Right renal cortex interstitium (tissue), 3 donors: ENCODE results near the gene NEURL1B. TPM values are rescaled to one million over a fixed set of nuclear protein-coding genes. Genes with fewer than 3 reads are reported as not detected.
A peak's percentile ranks its signal among the peaks of the same experiment; 100 is the strongest.
"Not testable (repeated sequence)": the region's sequence is repeated elsewhere in the genome, so short reads cannot be mapped to it uniquely, and the experiment has no call there.

Experiments used
- DNase-seq, 3 donors: peaks; one replicate each; pipeline ENCODE4 v3.0.0-alpha.2; 2013; ENCODE audit warnings: low read depth in 3 of 3, low spot score in 2 of 3
- polyA plus RNA-seq, 3 donors: library from polyadenylated mRNA; unstranded; fragments of 120-200 nt; gene quantifications; one replicate each; pipeline ENCODE4 v1.2.1, GENCODE V29; 2013; ENCODE audit not compliant: insufficient read length in 3 of 3

Gene NEURL1B, protein sequence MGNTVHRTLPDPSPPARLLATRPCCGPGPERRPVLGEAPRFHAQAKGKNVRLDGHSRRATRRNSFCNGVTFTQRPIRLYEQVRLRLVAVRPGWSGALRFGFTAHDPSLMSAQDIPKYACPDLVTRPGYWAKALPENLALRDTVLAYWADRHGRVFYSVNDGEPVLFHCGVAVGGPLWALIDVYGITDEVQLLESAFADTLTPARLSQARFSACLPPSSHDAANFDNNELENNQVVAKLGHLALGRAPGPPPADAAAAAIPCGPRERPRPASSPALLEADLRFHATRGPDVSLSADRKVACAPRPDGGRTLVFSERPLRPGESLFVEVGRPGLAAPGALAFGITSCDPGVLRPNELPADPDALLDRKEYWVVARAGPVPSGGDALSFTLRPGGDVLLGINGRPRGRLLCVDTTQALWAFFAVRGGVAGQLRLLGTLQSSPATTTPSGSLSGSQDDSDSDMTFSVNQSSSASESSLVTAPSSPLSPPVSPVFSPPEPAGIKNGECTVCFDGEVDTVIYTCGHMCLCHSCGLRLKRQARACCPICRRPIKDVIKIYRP
- polyA plus RNA-seq, result 10 to 100 TPM; 12.4 to 16.3 (median 14.4) TPM

DNA sequence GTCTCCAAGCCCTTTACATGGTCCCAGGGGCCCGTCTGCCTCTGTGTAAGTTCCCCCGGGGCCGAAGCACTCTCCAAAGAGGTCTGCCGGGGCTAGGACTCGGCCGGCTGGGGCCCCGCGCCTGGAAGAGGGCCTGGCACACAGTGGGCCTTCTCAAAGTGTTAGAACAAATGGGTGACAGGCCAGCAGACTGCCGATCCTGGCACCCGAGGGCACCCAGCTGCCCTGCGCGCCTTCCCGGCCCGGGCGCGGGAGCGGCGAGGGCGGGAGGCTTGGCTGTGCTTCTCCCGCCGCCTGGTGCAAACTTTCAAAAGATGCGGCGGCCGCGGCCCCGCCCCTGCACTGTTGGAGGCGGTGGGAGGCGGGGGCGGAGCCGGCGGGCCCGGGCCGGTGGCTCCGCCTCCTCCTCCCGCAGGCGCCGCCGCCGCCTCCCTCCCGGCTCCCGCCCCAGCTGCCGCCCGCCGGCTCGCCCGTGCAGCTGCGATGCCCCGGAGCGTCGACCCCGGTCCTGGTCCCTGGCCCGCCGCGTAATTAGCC is at the start of gene NEURL1B:
Gene NEURL1B (plus strand): TSS at position 442 of the 537 bp plus-strand sequence. CDS start 144 bp downstream, outside the sequence.
- DNase-seq, result peak in 2 of 3 donors; percentile 48 to 55

GRCh38 chr5:172591636-172592035 is 49.4 kb upstream of the NEURL1B start:
- DNase-seq, result no peak

GRCh38 chr5:172592881-172593280 is 48.2 kb upstream of the NEURL1B start:
- no peak for DNase-seq

GRCh38 chr5:172593306-172593705 is 47.8 kb upstream of the NEURL1B start:
- no peak for DNase-seq

DNA sequence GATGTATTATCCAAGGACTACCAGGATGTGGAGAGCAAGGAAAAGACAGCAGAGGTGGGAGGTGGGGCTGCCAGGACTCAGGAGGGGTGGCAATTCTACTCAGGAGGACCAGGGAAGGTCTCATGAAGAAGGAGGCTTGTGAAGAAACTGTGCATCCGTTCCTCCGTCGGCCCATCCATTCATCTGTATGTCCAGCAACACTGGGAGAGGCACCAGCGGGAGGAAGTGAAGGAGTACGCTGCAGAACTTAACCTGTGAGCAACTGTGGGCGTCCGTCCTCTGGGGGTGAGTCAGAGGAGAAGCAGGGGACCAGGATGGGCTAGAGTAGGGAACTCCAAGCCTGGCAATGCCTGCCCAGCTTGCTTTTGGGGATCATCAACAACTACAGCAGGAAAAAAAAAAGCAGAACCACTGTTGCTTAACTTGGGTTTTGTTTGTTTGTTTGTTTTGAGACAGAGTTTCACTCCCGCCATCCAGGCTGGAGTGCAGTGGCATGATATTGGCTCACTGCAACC is 47.3 kb upstream of the NEURL1B start:
- no peak for DNase-seq

GRCh38 chr5:172594431-172594830 is 46.6 kb upstream of the NEURL1B start:
- DNase-seq, result no peak

DNA sequence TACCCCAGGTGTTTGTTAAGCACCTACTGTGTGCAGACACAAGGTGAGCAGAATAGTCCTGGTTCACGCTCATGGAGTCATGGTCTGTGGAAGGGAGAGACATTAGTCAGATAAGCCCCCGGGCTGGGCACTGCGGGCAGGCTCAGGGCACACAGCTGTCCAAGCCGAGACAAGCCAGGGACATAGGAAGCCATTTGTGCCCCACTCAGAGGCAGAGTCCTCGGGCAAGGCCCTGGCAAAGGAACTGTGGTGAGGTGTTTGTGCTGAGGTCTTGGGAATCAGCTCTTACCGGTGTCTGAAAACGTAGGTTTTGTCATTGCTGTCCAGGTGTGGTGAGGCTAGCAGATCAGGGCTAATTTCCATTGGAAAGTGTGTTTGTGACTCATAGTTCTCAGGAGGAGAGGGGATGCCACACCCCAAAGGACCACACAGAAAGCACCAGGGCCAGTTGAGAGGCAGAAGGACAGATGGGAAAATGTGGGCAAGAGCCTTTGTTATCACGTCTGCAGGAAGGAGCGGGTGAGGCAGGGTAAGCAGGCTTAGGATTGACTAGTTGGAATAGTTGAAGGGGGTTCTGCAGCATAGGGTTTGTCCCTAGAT is 46.1 kb upstream of the NEURL1B start:
- no peak for DNase-seq

- no peak for DNase-seq
Measured at GRCh38 chr5:172595596-172596455, 45.2 kb upstream of the NEURL1B start.

DNA sequence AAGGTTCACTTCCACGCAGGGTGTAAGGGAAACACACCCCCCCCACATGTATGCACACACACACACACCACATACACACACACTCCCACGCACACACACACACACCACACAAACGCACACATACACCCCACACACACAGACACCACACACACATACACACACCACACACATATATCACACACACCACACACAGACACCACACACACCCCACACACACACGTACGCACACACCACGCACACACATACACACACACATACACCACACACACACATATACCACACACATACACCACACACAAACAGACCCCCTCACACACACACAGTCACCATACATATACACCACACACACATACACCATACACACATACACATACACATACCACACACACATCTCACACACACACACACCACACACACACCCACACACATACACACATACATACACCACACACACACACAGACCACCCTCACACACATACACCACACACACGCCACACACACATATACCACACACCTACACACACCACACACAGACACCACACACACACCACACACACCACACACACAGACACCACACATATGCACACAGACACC is 44.3 kb upstream of the NEURL1B start:
- DNase-seq, result no peak

- no peak for DNase-seq
Measured at GRCh38 chr5:172597755-172598155, 43.3 kb upstream of the NEURL1B start.

DNA sequence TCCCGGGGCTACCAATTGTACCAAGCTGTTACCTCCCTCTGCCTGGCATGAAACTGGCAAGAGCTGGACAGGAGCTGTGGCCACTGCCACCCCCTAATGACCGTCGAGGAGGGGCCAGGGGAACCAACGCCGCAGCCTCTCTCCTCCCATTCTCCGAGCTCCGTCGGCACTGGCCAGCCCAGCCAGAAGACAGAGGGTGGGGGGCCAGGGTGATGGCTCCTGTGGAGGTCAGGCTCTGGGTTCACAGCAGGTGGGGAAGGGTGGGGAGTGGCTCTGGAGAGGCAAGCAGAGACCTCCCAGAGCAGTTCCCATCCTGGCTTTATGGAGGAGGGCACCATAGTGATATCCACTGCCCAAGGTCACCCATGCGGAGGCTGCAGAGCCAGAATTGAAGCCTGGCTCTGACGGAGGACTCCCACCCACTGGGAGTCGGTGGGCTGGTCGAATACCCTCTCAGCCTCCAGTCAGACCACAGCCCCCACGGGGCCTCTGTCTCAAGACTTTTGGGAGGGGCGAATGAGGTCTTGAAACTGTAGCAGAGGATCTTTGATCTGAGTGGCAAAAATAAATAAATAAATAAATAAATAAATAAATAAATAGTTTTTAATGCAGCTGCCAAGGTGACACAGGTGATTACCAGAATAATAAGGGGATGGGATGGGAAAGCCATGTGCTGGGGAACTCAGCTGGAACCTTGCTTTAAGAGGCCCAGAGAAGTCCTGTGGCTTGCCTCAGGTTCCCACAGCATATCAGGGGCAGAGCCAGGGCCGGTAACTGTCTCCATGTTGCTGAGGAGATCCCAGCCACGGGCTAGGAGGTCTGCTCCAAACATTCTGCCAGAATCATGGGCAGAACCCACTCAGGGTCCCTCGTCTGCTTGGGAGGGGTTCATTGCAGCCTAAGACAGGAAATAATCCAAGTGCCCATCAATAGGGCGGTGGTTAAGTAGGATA is 42.5 kb upstream of the NEURL1B start:
- DNase-seq, result no peak

DNA sequence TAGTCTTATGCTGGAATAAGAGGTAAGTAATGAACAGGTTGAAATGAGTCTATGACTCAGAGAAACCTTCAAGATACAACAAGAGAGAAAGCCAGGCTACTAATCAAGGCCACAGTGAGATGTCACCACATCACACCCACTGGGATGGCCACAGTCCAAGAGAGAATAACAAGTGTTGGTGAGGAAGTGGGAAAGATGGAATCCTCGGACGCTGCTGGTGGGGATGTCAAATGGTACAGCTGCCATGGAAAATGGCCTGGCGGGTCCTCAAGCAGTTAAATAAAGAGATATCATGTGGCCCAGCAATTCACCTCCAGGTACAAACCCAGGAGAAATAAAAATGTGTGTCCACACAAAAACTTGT is 41.9 kb upstream of the NEURL1B start:
- DNase-seq, result no peak

DNA sequence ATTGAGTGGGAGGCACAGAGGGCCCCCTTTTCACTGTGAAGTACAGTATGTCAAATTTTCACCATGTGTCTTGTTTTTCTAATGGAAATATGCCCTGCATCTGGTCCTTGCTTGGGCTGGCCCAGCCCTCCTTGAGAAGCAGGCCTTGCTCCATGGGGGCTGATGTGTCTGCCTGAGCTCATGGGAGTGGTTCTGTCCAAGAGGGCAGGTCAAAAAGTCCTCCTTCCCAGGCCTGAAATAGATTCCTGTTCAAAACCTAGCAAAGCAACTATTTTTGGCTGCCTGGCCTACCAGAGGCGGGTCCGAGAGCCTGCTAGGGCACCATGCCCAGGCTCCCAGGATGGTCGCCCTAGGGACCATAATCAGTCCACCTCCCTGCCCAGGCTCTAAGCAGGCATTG is 40.5 kb upstream of the NEURL1B start:
- no peak for DNase-seq

GRCh38 chr5:172601576-172601975 is 39.5 kb upstream of the NEURL1B start:
- DNase-seq, result not testable (repeated sequence)

GRCh38 chr5:172602783-172603231 is 38.3 kb upstream of the NEURL1B start:
- peak in 1 of 3 donors; percentile 41 for DNase-seq

DNA sequence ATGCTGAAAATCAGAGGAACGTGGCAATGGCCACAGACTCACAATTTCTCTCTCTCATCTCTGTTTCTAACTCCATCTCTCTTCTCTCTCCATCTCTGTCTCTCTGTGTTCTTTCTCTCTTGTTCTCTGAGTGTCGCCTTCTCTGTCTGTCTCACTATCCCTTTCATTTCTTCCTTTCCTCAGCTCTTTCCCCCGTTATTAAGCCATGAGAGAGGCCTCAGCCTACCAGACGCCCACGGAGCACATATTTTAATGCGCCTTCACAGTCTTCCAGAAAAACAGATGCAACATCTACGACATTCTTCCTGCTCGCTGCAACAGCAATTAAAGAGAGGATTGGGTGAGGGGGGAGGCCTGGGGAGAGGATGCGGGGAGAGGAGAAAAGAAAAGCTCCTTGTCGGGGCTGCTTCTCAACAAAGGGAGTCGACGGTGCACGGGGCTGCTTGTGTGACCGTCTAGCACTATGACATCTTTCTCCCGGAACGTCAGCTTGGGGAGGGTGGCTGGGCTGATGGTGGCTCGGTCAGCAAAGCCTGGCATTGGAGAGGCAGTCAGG is 37.7 kb upstream of the NEURL1B start:
- peak in 2 of 3 donors; percentile 42 to 44 for DNase-seq

DNA sequence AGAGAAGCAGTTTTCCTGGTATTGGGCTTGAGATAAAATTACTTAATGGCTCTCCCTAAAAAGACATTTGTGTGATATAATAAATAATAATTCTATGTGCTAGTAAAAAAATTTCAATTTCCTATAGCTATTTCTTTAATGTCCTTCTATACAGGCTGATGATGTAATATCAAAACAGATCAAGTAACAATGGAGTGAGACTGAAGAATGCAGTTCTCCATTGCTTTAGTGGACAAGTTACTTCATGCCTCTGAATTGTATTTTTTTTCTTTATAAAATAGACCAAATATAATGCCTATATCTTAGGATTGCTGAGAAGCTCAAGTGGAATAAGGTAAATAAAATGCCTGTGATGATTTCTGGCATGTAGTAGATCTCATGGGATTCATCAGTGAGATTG is 35.6 kb upstream of the NEURL1B start:
- DNase-seq, result no peak

GRCh38 chr5:172606156-172606785 is 34.8 kb upstream of the NEURL1B start:
- DNase-seq, result no peak
